RWPE2 (cell line): ENCODE data around the gene SNCG.

Source experiments
- ATAC-seq: fragments of 200-7000 bp; cut with Tn5 transposase; 3 replicates; pipeline ENCODE4 v1.9.1; 2021; ENCODE audit warnings: low read depth
- DNase-seq: peaks from one replicate; pipeline ENCODE4 v3.0.0-alpha.2; 2020; ENCODE audit warnings: low spot score
- H3K27ac ChIP-seq: fragments of 450-650 bp; 2 replicates; pipeline ENCODE4 v1.5.1; 2017; ENCODE audit warnings: mild to moderate bottlenecking; ENCODE audit not compliant: poor library complexity, severe bottlenecking
- H3K27me3 ChIP-seq: fragments of 250-450 bp; sonication (Bioruptor Pico); 2 replicates; pipeline ENCODE4 v1.5.1; 2021; ENCODE audit warnings: mild to moderate bottlenecking, moderate library complexity; ENCODE audit not compliant: insufficient read depth, poor library complexity, severe bottlenecking
- H3K36me3 ChIP-seq: fragments of 250-450 bp; sonication (Bioruptor Pico); 2 replicates; pipeline ENCODE4 v1.5.1; 2020; ENCODE audit warnings: low read depth, mild to moderate bottlenecking, moderate library complexity
- H3K4me1 ChIP-seq: fragments of 250-450 bp; sonication (Bioruptor Pico); 2 replicates; pipeline ENCODE4 v1.5.1; 2021; ENCODE audit warnings: mild to moderate bottlenecking, moderate library complexity; ENCODE audit not compliant: insufficient read depth, poor library complexity, severe bottlenecking
- H3K4me3 ChIP-seq: fragments of 250-450 bp; sonication (Bioruptor Pico); 2 replicates; pipeline ENCODE4 v1.5.1; 2021; ENCODE audit warnings: mild to moderate bottlenecking, moderate library complexity; ENCODE audit not compliant: severe bottlenecking
- H3K9me3 ChIP-seq: fragments of 250-450 bp; sonication (Bioruptor Pico); 2 replicates; pipeline ENCODE4 v1.5.1; 2021; ENCODE audit warnings: mild to moderate bottlenecking, moderate library complexity; ENCODE audit not compliant: severe bottlenecking
- TF ChIP-seq, protein P1 (sequence below): fragments of 450-650 bp; IDR thresholded peaks from one replicate; pipeline ENCODE4 v1.5.1; 2017; ENCODE audit warnings: mild to moderate bottlenecking, moderate library complexity; ENCODE audit not compliant: poor library complexity, severe bottlenecking

The SNCG gene

DNA sequence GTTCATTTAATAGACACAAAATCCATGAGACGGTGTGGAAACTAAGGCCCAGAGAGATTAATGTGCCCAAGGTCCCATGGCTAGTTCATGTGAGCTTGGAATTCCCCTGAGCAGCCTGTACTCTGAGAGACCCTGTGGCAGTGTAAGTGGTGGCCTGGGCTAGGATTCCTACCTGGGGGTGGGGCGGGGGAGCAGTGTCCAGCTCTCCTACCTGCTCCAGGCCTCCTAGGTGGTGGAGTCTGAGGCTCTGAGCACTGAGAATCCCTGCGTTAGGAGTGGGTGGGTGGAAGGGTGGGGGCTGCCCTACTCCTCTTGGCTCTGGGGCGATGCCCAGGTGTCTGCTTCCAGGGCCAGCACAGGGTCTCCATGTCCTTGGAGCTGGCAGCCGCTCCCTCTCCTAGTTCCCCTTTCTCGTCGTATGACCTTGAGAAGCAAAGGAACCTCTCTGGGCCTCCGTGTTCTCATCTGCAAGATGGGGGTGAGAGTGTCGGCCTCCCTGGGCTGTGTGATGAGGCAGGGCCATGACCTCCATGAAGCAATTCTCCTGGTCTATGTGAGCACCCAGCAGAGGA, 2.5 kb downstream of the SNCG start:
- no peak for ATAC-seq
- TF ChIP-seq, protein P1, sequence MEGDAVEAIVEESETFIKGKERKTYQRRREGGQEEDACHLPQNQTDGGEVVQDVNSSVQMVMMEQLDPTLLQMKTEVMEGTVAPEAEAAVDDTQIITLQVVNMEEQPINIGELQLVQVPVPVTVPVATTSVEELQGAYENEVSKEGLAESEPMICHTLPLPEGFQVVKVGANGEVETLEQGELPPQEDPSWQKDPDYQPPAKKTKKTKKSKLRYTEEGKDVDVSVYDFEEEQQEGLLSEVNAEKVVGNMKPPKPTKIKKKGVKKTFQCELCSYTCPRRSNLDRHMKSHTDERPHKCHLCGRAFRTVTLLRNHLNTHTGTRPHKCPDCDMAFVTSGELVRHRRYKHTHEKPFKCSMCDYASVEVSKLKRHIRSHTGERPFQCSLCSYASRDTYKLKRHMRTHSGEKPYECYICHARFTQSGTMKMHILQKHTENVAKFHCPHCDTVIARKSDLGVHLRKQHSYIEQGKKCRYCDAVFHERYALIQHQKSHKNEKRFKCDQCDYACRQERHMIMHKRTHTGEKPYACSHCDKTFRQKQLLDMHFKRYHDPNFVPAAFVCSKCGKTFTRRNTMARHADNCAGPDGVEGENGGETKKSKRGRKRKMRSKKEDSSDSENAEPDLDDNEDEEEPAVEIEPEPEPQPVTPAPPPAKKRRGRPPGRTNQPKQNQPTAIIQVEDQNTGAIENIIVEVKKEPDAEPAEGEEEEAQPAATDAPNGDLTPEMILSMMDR = no peak
- H3K4me3 ChIP-seq = no peak overlapping the region
- no peak for DNase-seq
- peaks cover 23% of the 10 kb centered on the region for H3K4me1 ChIP-seq
- no peak overlapping the region for H3K27ac ChIP-seq
- no peaks in the 10 kb centered on the region for H3K9me3 ChIP-seq
- no peaks in the 10 kb centered on the region; the same call in 1 of the 2 replicates for H3K36me3 ChIP-seq
- H3K27me3 ChIP-seq = no peaks in the 10 kb centered on the region

DNA sequence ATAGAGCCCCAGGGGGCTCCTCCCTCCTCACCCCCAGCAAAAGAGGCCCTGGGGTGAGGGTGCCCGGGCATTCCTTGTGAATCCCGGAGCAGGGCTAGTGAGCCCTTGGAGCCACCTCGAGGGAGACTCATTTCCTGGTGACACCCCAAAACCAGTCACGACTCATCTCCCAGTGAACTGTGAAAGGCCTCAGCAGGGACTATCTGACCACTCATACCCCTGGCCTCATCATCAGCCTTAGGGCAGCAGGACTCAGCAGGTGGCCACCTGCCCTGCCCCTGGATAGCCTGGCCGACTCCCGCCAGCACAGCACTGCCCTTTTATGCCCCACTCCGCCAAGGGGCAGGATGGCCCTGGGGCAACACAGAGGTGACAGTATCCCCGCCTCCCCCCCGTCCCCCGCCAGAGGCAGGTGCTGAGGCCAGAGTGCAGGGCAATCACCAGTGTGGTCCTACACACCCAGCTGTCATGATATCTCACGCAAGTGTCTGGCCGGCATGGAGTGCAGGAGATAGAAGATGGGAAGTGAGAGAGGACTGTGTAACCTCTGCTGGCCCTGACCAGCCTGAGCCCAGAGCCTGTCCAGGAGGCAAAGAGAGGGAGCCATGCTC, 3.2 kb downstream of the SNCG start:
- no peaks in the 10 kb centered on the region; the same call in 1 of the 2 replicates for H3K36me3 ChIP-seq
- H3K27me3 ChIP-seq = no peaks in the 10 kb centered on the region
- DNase-seq = no peak
- TF ChIP-seq, protein P1 = no peak
- no peak overlapping the region for H3K4me3 ChIP-seq
- H3K9me3 ChIP-seq = no peaks in the 10 kb centered on the region
- no peak overlapping the region for H3K27ac ChIP-seq
- ATAC-seq = no peak
- H3K4me1 ChIP-seq = peaks cover 26% of the 10 kb centered on the region

DNA sequence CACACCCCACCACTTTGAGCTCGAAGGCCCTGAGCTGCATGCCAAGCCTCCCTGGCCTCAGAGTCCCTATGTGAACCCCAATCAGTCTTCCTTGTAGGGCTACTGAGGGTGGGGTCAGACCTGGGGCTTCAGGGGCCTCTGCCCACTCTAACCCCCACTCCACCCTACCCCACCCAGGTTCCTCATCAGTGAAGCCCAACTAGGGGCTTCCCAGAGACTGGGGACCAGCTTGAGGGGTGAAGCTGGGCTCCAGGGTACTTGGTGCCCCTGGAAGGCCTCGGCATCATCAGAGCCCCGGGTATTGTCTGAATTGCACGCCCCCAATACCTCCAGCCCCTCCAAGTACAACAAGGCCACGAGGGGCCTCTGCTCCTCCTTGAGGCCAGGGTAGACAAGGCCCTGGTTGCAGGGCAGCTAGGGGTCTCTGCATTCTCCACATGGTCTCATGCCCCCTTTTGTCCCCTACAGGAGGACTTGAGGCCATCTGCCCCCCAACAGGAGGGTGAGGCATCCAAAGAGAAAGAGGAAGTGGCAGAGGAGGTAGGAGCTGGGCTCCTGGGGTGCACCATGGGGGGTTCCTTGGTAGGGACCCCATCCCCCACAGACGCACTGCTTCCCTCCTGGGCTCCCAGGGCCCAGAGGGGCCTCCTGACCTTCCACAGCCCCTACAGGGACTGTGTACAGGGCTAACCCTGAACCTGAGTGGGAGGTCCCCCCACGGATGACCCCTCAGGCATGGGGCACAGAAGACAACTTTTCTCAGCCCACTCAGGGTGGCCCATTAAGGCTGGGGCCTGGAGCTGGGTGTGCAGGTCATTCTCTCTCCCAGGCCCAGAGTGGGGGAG, 4.0 kb downstream of the SNCG start:
- Histone ChIP-seq H3K27me3 (no peaks in the 10 kb centered on the region), H3K4me3 (no peak overlapping the region), H3K9me3 (no peaks in the 10 kb centered on the region), H3K4me1 (peaks cover 30% of the 10 kb centered on the region), H3K27ac (no peak overlapping the region), H3K36me3 (no peaks in the 10 kb centered on the region; the same call in 1 of the 2 replicates)
- DNase-seq = no peak
- TF ChIP-seq, protein P1 = no peak
- no peak for ATAC-seq

DNA sequence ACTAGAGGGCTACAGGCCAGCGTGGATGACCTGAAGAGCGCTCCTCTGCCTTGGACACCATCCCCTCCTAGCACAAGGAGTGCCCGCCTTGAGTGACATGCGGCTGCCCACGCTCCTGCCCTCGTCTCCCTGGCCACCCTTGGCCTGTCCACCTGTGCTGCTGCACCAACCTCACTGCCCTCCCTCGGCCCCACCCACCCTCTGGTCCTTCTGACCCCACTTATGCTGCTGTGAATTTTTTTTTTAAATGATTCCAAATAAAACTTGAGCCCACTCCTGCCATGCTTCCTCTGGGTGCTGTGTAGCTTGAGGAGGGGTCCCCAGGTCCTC, 4.5 kb downstream of the SNCG start:
- Histone ChIP-seq H3K4me1 (peaks cover 35% of the 10 kb centered on the region), H3K4me3 (no peak overlapping the region), H3K27ac (no peak overlapping the region), H3K27me3 (no peaks in the 10 kb centered on the region), H3K36me3 (no peaks in the 10 kb centered on the region; the same call in 1 of the 2 replicates), H3K9me3 (no peaks in the 10 kb centered on the region)
- TF ChIP-seq, protein P1 = no peak
- DNase-seq (no peak), ATAC-seq (no peak)
